Panc1 (cell line): Measurements from ENCODE around the gene TMED10.

Experiments
- POLR2AphosphoS5 ChIP-seq: IDR thresholded peaks from 2 replicates; pipeline ENCODE4 v1.6.1; 2012; ENCODE audit warnings: mild to moderate bottlenecking, low read depth, low read length, moderate library complexity
- TF ChIP-seq, protein P1 (sequence below): fragments of 450-650 bp; IDR thresholded peaks from 2 replicates; pipeline ENCODE4 v1.5.1; 2017; ENCODE audit warnings: mild to moderate bottlenecking

DNA sequence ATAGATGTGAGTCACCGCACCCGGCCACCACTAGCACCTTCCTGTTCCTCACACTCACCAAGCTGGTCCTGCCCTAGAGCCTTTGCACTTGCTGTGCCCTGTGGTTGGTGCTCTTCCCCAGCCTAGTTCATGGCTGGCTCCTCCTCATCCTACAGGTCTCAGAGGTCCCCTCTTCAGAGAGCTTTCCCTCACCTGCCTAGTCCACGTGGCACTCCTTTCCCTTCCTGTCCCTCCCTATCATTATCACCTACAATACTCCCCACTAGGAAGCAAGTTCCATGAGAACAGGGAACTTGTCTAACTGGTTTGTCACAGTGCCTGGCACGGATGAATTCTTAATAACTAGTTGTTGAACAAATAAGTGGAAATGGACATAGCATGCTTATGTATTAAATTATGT lies 24.0 kb upstream of the TMED10 start:
- TF ChIP-seq, protein P1, sequence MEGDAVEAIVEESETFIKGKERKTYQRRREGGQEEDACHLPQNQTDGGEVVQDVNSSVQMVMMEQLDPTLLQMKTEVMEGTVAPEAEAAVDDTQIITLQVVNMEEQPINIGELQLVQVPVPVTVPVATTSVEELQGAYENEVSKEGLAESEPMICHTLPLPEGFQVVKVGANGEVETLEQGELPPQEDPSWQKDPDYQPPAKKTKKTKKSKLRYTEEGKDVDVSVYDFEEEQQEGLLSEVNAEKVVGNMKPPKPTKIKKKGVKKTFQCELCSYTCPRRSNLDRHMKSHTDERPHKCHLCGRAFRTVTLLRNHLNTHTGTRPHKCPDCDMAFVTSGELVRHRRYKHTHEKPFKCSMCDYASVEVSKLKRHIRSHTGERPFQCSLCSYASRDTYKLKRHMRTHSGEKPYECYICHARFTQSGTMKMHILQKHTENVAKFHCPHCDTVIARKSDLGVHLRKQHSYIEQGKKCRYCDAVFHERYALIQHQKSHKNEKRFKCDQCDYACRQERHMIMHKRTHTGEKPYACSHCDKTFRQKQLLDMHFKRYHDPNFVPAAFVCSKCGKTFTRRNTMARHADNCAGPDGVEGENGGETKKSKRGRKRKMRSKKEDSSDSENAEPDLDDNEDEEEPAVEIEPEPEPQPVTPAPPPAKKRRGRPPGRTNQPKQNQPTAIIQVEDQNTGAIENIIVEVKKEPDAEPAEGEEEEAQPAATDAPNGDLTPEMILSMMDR, result no peak
- no peak for TF ChIP-seq POLR2AphosphoS5
